HK-2 (cell line): ENCODE measurements around the gene KIF18B.
"Not testable (repeated sequence)": the region's sequence is repeated elsewhere in the genome, so short reads cannot be mapped to it uniquely, and the experiment has no call there.

Source experiments
- DNase-seq: peaks from one replicate; pipeline ENCODE4 v3.0.0-alpha.2; 2018; ENCODE audit not compliant: unreplicated experiment

The KIF18B gene

DNA sequence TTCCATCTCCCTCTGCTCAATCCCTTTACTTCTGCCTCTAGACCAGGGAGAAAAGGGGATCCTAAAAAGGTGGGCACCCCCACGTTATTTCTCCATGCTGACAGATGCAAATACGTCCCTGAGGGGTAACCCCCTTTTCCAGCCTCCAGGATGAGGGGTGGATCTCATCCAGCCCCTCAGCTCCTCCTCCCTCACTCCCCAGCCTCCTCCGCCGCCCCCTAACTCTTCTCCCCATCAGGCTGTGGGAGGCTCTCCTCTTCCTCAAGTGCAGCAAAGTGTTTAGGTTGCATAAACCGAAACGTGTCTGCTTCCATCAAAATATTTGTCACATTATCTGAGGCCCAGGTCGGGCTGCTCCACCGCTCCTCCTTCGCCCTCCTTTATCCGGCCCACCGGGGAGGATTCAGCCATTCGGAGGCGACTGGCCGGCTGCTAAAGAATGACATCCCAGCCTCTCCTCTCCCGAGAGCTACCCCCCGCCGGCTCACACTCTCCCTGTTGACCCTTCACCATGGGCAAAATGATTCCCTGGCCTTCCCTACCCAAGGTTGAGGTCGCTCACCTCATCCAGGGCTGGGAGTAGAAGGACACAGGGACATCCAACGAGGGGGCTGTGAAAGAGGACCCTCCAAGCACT is 21.7 kb upstream of the KIF18B start:
- DNase-seq, result no peak

DNA sequence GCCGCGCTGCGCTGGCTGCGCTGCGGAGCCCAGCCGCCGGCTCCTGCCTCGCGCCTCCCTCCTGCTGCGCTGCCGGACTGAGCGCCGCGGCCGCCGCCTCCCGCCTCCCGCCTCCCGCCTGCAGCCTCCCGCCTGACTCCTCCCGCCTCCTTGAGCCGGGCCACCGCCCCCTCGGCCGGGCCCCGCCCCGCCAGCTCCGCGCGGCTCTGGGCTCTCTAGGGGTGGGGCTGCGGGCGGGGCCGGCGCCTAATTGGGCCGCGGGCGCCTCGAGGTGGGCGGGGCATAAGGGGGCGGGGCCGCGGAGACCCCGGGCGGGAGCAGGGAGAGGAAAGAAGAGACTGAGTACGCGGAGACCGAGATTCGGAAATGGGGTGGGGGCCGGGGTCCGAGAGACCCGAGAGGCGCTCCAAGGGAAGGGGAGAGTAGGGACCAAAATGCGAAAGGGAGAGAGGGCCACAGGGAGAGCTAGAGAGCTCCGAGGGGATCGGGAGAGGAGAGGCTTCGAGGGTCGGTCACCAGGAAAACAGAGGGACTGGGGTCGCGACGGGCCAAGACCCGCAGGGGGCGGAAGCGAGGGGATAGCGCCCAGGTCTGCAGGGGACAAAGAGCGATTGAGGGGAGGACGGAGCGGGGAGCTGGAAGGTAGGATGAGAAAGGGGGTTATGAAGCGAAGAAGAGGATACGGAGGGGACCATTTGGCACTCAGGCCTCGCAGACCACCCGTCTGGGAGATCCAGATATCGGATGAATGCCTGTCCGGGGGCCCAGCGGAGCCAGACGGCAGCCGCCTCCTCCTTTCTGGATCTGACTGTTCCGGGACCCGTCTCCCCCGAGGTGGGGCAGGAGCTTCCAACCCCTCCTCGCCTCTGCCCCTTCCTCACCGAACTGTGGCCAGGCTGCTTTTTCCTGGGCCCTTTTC is 20.9 kb upstream of the KIF18B start, which contains the start of gene C1QL1:
Gene C1QL1, minus strand, starts transcription at position 79 of the 919 bp plus-strand sequence. CDS start 255 bp downstream, outside the sequence.
- peak; percentile 92 for DNase-seq

DNA sequence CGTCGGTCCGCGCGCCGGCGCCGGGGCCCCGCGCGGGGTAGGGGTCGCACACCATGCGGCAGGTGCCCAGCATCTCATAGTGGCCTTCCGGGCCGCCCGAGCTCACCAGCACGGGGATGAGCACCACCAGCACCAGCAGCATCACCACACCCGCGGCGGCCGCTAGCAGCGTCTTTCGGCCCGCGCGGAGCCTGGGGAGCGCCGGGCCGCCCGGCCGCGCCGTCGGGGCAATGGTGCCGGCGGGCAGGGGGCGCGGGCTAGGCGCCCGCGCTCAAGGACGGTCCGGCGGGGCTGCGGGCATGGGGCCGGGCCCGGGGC is 20.3 kb upstream of the KIF18B start:
- no peak for DNase-seq

DNA sequence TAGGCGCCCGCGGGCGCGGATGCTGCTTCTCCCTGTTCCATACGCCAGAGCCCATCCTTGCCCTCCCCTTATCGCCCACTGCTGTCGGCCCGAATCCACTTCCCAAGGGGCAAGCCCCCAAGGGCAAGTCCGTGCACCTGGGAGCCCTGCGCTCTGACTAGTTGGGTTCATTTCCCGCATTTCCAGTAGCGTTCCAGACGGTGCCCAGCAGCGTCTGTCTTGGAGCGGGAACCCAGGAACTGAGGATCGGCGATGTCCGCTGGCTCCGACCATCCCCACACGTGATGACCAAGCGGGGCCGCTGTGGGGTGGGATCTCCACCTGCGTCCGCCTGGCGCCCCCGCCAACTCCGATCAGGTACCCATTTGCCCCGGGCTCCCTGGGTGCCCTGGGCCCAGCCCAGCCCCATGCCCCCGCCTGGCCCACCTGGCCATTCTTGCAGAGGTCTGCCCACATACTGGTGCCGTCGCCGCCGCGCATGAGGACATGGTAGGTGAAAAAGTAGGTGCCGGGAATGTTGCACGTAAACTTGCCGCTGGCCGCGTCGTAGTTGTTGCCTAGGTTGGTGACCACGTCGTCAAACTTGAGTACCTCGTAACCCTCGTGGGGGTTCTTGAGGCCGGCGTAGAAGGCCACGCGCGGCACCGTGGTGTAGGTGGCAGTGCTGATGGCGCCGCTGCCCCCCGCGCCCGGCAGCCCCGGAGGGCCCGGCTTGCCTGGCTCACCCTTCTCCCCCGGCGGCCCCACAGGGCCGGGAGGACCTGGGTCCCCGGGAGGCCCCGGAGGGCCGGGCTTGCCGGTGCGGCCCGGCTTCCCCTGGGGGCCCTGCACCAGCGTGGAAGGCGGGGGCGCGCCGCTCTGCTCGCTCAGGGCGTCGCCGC is 19.7 kb upstream of the KIF18B start:
- DNase-seq, result no peak

DNA sequence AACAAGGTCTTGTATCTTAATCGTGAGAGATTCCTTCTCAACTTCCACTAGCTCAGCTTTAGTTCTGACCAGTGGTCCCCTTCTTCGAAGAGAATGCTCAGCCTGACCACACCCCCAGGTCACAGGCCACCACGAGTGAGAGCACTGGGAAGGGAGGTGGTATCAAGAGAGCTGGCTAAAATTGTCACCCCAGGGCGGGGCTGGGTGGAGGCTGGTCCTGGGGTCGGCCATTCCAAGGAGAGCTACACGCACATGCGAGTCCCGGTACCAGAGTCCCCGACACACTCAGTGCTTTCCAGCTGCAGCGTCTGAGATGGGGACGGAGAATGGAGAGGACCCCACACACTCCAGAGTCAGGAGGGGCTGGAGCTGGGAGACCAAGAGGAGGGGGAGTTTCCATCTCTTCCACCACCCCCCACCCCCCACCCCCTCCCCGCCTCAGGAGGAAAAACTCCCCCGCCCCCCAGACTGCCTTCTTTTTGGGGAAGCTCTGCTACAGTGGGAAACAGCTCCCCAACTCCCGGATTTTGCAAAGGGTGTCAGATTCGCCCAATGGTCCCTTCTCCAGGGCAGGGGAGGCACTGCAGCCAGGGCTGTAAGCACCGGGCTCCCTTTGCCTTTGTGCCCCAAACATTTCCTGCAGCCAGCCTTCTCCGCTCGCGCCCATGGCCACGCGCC is 18.9 kb upstream of the KIF18B start:
- DNase-seq, result no peak

DNA sequence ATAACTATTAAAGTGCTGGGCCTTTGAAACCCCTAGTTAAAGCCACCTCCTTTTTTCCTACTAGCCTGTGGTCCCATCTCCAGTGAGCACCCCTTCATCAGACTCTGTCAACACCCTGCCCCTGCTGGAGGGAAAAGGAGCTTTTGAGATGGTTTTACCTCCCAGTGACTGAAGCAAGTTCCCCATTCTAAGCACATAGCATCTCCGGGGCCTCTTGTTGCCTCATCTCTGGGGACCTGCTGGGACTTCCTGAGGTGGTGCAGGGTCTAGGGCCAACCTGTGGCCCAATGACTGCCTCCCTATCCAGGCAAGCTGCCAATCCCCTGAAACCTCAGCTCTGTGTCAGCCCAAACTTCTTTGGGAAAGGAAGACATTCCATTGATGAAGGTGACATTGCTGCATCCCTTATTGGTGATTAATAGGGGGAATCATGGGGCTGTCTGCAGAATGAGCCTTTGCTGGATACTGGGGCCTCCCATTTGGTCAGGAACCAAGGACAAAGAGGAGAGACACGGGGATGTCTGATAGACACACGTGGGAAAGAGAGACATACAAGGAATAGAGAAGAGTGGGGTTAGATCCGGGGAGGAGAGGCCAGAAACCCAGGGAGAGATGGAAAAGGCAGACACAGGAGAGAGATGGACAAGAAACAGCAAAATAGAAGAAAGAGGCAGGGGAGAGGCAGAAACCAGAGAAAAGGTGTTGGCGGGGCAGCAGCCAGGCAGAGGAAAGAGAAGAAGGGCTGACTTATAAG is 18.1 kb upstream of the KIF18B start:
- no peak for DNase-seq

DNA sequence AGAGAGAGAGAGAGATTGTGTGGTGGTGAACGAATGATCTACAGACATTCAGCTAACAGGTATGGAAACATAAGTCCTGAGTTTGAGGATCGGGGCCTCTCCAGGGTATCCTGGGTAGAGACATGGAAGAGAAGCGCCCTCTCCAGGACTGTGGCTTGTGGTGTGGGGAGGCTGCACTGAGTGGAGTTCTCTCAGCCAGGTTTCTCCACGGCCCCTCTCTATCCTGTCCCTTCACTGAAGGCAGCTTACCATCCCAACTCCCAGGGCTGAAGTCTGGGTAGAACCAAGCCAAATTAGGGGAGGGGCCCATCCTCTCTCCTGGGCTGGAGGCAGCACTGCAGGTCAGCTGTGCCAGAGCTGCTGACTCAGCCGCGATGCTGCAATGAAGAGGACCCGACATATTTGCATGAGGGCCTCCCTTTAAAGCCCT is 14.4 kb upstream of the KIF18B start:
- no peak for DNase-seq

DNA sequence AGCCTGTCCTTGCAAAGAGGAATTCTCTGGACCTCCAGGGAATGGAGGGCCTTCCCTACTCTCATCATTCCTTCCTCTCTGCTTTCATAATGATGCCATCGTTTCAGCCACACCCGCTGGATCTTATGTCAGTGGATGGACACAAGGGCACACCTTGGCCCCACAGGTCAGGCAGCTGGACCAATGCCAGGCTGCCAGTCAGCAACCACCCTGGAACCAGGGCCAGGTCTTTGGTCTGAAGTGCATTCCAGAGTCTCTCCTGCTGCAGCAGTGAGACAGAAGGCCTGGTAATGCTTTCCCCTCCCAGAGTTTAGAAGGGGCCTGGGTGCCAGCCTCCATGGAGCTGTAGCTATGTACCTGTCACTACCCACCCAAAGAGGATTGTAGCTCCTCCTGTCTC is 13.1 kb upstream of the KIF18B start:
- DNase-seq, result no peak

DNA sequence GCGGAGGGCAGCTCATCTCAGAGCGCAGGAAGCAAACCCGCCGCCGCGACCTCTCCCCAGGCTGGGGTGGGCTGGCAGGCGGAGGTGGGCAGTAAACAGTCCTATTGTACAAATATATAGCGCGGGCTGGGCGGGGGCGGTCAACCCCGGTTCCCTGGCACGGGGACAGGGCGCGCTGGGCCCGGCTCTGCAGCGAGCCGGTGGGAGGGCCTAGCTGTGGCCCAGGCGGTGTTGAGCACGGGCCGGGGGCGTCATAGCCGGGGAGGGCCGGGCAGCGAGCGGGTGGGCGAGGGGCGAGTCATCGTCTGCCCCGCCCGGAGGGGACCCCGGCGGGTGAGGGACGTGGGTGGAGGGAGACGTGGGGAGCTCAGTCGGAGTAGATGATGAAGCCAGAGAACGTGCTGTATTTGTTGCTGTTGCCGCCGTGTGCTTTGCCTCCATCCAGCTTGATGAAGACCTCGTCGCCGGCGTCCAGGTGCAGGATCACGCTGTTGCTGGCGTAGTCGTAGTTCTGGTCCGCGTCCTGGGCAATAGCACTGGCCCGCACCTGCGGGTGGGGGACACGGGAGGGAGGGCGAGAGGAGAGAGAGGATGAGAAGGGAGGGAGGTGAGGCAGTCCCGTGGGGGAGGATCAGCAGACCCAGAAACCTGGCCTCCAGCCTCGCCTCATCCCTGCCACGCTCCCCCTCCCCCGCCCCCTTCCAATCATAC is 12.4 kb upstream of the KIF18B start:
- no peak for DNase-seq

DNA sequence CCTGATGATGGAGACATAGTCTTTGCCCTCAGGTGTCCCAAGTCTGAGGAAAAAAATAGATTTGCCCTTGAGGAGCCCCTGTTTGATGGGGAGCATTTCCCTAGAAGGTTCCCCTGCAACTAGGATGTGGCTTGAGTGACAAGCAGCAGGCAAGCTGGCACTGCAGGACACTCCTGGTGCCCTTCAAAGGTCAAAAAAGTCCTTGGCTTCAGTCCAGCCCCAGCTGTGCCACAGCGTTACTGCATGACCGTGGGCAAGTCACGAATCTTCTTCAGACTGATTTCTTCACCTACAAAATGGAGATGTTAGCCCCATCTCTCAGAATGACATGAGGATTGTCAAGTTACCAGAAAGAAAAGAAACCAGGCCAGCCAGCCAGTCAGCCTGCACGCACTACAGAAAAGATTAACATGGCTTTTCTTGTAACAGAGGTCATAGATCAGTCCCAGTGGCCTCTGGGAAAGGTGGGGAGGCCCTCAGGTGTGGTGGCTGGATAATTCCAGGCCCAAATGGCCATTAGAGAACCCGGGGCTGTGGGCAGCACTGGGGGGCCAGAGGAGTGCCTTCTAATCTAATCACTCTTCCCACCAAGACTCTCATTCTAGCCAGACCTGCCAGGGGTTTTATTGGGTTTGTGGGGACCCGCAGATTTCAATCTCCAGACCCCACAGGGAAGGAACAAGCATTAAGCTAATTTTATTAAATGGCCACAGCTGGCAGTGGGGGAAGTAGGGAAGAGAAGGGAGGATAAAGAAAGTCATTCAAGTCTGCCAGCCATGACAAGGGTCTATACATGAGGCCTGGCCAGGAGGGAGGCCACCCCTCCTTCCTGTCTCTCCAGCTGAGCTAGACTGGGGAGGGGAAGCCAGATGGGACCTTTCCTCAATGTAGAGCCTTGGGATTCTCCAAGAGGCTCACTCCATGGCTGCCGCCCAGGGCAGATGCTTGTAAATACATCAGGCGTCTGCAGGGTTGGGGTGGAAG is 9.7 kb upstream of the KIF18B start:
- DNase-seq, result no peak

DNA sequence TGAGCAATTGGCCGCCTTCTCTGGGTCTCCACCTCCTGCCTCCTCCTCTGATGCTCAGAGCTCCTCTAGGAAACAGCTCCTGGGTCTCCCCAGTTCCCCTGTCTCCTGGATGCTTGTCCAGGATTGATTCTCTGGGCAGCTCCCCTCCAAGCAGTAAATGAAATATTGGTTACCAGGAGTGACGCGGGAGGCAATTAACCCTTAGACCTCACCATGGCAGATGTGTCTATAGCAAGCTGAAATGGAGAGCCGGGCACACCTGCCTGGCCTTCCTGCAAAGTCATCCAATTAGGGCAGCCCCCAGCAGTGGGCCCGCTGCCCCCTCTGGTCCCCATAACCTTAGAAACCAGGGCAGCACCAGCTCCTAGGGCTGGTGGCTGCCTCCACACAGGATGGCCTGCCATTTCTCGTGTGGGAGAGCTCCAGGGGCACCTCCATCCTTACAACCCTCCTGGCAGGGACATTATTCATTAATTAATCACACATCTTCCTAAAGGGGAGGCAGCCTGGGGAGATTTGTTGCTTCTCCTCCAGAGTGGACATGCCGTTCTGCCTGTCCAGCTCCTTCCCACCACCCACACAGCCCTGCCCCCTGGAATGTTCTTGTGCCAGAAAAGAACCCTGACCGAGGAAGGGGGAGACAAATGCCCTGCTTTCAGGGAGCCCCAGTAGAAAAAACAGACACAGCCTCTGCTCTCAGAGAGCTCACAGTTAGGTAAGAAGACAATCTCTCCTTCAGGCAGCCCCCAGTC is 8.3 kb upstream of the KIF18B start:
- no peak for DNase-seq

DNA sequence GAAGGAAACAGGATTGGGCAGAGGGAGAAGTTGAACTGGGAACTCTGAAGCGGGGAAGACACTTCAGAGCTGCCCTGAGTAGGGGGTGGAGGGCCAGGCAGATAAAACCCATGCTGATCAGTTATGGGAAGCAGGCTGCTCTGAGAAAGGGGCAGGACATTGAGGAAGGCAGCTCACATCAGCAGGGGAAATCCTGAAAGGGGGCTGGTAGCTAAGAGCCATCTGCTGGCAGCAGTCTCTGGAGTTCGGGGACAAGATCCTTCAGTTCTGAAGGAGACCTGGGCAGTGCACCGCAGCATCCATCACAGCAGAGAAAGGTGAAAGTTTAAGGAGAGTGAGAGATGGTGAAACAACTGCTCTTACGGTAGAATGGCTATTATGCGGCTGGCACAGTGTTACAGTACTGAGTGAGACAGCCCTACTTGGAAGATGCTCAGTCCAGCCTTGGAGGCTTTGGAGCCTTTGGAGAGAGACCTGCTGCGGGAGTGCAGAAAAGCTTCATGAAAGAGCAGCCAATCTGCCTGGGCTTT is 5.4 kb upstream of the KIF18B start:
- DNase-seq, result no peak

DNA sequence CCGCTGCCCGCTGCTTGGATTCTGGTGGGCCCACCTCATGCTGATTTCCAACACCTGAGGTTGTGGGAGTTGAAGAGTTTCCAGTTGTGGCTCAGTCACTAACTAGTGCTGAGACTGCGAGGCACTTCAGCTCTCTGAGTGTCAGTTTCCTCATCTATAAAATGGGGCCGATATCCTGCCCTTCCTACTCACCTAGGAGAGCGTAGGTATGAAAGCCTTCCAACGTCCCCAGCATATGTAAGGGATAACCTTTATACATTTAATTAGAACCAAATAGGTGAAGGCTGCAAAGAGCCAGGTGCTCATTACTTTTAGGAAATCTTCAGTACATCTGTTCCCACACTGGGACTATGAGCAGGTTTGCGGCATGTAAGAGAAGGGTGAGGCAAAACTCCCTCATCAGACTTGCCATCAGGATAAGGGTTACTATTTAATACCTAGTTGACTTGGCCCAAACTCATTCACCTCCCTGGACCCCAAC is 782 bp upstream of the KIF18B start:
- no peak for DNase-seq

DNA sequence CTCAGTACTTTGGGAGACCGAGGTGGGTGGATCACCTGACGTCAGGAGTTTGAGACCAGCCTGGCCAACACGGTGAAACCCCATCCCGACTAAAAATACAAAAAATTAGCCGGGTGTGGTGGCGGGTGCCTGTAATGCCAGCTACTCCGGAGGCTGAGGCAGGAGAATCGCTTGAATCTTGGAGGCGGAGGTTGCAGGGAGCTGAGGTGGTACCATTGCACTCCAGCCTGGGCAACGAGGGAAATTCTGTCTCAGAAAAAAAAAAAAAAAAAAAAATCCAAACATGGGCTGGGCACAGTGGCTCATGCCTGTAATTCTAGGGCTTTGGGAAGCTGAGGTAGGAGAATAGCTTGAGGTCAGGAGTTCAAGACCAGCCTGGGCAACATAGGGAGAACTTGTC is 1.9 kb downstream of the KIF18B start:
- not testable (repeated sequence) for DNase-seq

DNA sequence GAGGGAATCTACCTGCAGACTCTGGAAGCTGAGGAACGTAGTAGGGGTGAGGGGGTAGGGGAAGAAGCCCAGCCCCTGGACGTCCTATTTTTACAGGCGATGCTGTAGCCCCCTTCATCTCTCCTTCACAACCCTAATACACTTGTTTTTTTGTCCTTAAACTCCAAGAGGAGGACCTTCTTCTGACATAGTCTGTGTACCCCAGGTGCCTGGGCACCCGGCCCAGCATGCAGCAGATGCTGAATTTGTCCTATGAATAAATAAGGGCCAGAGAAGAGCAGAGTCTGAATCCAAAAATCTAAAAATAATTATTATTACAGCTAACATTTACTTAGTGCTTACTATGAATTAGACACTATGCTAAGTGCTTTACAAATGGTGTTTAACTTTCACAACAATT is 5.1 kb downstream of the KIF18B start:
- DNase-seq, result no peak

DNA sequence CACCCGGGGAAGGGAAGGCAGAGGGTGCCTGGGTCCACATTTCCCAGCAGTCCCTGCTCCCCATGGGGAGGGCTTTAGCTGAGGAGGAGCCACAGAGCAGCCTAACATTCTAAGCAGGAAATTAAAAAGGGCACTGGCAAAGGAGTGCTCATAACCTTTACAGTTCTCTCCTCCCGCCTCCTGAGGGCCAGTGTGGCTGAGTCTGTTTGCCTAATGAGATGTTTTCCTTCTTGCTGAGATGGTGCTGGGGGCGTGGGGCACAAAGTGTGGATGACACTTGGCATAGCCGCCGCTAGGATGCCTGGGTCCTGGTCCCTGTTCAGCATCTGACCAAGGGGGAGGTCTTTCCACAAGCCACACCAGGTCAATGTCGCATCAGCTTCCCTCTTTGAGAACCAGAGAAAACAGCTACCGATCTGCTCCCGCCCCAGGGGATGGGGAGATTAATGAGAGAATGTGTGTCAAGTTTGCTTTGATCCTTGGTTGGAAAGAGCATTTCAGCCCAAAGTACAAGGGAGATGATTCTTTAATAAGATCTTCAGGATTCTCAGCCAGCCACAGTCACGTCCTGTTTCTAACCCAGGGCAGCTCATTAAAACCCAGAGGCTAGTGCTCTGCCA is 5.8 kb downstream of the KIF18B start:
- no peak for DNase-seq

DNA sequence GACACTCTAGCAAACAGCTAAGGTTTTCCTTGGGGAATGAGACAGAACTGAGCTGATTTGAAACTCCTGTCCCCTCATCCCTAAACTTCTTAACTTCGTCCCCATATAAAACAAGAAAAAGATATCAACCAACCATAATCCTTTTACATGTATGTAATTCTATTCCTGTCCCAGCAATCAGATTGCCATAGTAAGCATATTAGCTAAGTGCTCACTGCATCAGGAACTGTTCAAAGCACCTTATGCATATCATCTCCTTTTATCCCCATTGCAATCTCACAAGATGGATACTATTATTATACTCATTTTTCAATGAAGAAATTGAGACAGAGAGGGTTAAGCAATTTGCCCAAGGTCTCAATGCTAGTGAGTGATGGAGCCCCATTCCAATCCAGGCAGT is 6.8 kb downstream of the KIF18B start:
- DNase-seq, result no peak

DNA sequence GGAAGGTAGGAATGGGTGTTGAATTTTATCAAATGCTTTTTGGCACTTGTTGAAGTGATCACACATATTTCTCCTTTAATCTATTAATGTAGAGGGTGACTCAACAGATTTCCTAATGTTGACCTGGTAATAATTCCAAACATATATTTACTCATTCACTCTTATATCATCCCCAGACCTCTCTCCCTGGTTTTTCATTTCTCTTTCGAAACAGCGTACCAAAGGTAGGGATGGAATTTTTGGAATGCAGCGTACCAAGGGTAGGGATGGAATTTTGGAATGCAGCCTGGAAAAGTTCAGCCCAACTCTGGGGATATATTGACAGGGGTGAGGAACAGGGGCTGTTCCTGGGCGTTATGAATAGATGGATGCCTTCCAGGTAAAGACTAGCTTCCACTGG is 7.3 kb downstream of the KIF18B start:
- DNase-seq, result no peak
